Stimulated activated CD4-positive, alpha-beta T cell treated with anti-CD3 and anti-CD28 coated beads, TNF-alpha, amount 100 ng/mL, for 4 hours (primary cell): ENCODE data around the gene OSBPL10.

Experiments used
- DNase-seq, 3 experiments: peaks; one replicate each; pipeline ENCODE4 v3.0.0-alpha.2; 2020; ENCODE audit warnings: low read depth in 3 of 3

Gene OSBPL10

DNA sequence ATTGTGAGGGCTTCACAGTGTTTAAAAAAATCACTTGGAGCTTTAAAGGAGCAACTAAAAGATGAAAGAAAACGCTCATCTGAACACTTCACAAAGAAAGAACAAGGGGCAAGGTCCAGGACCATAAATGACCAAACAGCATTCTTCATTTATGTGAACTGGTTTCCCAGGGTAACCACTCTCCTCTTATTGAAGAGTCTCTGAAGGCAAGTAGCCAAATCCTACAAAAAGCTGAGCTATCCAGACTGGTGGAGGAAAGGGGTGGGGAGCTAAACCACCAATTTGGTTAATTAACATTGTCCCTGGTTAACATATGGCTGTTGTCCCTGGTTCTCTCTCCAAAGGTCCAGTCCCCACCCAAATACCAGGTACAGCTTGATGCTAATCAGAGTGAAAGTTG is 58.1 kb downstream of the OSBPL10 start:
- DNase-seq, result no peak

- DNase-seq, result no peak
These were observed 59.2 kb downstream of the OSBPL10 start for GRCh38 chr3:31921837-31922236.

DNA sequence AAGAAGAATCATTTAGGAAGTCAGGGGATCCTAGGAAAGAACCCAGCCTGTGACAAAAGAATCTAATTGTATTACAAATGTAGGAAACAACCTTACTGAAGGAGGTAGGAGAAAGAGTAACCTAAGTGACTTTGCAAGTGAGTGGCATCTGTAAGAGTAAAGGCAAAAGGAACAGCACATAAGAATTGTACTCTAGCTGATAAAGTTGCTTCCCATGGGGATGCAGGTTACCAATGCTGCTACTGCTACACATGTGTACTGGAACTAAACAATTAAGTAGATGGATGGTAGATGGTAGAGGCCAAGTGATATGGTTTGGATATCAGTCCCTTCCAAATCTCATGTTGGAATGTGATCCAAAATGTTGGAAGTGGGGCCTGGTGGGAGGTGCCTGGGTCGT is 60.8 kb downstream of the OSBPL10 start:
- no peak for DNase-seq

- DNase-seq, result no peak
These were observed 61.5 kb downstream of the OSBPL10 start for GRCh38 chr3:31919528-31919927.

- no peak for DNase-seq
These were observed 62.6 kb downstream of the OSBPL10 start for GRCh38 chr3:31918179-31919150.

- no peak for DNase-seq
These were observed 63.6 kb downstream of the OSBPL10 start for GRCh38 chr3:31917303-31918005.

- DNase-seq, result no peak
These were observed 69.4 kb downstream of the OSBPL10 start for GRCh38 chr3:31911643-31912042.

DNA sequence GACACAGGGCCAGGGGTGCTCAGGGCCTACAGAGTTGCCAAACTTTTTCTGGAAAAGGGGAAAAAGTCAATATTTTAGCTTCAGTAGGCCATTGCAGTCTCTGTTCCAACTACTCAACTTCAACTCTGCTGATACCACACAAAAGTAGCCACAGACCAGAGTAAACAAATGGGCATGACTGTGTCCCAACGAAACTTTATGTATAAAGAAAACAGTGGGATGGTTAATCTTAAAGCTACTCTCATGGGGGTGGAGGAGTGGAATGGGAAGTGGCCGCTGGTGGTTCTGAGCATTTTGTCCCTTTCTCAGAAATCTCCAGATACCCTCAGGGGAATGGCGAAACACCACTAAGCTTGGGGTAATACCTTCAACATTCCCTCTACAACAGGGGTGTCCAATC is 69.9 kb downstream of the OSBPL10 start:
- DNase-seq, result no peak

DNA sequence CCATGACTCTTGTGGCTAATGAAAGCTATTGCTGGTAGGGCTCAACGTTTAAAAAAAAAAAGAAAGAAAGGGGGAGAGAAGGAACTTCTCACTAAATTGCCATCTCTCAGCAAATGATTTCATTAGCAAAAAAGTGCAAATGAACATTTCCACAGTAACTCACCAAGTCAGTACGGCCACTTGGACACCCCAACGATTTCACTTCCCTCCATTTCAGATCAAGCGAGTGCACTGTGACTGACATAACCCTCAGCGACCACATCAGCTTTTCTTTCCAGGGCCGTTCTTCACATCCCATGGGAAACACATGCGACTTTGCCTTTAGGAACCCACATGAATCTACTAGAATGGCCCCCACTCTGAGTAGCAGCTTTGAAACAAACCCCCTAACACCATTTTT is 71.6 kb downstream of the OSBPL10 start:
- no peak for DNase-seq

GRCh38 chr3:31908391-31909097 is 72.5 kb downstream of the OSBPL10 start:
- DNase-seq, result no peak

DNA sequence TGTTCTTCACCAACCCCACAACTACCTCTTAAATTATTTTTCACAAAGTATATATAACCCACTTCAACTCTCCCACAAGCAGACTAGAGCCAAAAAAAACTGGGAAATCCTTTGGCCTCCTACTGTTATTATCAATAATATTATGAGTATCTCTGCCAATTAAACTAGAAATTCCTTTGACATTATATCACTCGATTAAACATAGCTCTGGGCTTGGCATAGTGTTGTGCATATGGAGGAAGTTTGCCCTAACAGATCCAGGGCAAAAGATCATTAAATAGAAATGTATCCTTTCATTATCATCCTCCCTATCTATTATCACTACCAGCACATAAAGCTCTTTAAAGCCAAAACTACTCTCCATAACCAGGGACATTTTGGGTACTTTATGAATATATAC is 74.9 kb downstream of the OSBPL10 start:
- DNase-seq, result no peak

DNA sequence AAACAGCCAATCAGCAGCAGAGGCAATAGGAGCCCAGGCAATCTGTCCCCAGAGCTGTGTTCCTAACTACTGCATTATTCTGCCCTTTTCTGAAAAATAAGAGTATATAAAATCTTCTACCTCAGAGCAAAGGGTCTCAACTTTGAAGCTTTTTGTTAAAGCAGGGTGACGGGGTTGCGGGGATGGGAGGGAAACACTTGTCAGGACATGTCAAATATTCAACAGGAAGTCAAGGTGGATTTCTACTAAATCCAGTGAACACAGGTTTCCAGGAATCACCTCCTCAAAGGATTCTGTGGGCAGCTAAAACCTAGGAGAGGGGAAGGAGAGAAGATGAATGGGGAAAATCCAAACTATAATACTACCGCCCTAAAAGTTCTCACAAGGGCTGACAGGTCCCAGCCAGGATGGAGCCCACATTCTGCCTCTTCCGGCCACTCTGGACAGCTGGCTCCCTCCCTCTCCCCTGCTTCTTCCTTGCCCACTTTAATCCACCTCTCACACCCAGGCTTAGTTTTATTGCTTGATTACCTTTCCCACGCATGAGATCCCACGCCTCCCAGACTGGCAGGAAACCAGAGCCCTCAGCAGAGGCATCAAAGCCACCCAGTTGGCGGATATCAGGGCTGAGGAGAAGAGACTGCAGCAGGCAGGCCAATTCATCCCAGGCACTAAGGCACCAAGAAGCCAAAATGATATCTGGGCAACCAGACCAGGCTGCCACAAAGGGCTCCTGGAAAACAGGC is 77.2 kb downstream of the OSBPL10 start:
- no peak for DNase-seq

DNA sequence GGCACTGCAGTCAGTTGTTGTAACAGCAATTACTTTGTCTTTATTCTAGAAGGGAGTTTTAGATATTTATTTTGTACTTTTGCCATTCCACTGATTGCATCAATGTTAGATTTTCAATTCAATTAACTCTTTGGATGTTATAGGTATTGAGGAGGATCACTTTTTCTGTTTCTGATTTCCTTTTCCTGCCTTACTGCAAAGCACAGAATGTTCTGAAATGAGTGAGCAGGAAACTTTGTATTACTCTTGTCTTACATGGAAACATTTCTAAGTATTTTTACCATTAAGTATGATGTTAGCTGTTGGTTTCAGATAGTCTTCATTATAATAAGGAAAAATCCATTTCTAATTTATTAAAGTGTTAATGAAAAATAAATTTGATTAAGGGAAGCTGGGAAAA is 80.5 kb downstream of the OSBPL10 start:
- no peak for DNase-seq

DNA sequence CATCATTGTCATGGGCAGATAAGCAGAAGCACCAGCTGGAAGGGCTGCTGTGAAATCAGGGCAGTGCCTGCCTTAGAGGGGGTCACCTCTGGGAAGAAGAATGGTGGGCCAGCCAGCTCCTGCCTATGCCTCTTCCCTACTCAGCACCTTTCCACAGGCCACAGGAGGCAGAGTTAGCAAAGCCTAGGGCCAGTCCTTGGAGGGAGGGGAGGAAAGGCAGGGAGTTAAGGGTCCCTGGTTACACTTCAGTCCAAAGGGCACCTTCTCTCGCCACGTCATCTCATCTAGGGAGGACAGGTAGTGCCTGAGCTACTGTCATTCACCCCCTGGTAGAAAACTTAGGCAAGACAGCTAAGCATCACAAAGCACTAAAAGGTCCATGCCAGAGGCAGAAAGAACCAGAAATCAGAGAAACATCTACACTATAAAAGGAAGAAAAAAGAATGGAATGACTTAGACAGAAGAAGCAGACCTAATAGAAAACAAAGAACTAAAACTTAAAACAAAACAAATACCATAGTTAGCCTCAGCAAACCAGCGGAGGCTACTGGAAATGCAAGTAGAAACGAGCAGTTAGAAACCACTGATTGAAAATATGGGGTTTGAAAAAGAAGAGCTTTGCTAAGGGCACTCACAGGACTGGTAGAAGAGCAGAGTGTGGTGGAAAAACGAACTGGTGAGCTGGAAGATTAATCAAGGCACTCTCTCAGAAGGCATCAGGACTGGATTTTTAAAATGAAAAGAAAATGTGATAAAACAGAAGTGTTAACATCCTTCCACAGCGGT is 84.2 kb downstream of the OSBPL10 start:
- DNase-seq, result no peak

- no peak for DNase-seq
These were observed 85.0 kb downstream of the OSBPL10 start for GRCh38 chr3:31896026-31896425.

DNA sequence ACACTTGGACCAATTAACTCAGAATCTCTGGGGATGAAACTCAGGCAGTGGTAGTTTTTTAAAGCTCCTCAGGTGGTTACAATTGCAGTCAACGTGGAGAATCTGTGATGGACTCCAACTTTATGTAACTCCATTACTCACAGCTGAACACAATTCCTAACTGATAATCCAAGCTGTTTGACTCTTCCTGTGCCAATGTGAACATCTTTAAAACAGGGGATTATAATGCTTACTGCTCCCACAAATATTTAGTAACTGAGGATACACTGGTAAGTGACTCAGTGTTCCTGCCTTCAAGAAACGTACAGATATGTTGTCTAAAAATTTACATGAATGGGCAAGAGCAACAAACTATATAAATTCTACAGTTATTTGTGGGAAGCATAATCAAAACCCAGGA is 85.6 kb downstream of the OSBPL10 start:
- no peak for DNase-seq

DNA sequence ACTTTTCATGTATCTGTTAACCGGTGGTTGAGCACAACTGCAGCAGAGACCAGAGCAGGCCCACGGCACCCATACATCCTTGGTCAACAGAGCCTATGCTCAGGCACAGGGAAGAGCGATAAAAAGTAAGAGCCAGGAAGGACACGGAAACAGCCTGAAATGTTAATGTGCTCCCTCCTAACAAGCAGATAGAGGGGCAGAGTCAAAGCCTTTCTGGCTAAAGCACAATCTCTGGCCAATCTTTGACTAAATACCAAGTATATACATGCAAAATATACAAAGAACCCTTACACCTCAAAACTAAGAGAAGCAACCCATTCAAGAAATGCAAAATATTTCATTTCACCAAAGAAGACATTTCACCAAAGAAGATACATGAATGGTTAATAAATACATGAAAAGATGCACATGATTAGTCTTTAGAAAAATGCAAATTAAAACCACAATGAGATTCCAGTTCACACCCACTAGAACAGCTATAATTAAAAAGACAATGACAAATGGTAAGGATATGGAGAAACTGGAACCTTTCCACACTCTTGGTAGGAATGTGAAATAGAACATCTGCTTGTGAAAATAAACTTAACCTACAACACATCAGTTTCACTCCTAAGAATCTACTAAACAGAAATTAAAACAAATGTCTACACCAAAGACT is 88.0 kb downstream of the OSBPL10 start:
- no peak for DNase-seq

- no peak for DNase-seq
These were observed 88.6 kb downstream of the OSBPL10 start for GRCh38 chr3:31892500-31892899.

GRCh38 chr3:31891876-31892455 is 89.1 kb downstream of the OSBPL10 start:
- DNase-seq, result no peak
